ENCODE data around the gene PLTP. TPM values are rescaled to one million over a fixed set of nuclear protein-coding genes. Genes with fewer than 3 reads are reported as not detected.

Gene PLTP
- total RNA-seq, 4 donors from 2014 or later: 109 to 342 (median 176) TPM

DNA sequence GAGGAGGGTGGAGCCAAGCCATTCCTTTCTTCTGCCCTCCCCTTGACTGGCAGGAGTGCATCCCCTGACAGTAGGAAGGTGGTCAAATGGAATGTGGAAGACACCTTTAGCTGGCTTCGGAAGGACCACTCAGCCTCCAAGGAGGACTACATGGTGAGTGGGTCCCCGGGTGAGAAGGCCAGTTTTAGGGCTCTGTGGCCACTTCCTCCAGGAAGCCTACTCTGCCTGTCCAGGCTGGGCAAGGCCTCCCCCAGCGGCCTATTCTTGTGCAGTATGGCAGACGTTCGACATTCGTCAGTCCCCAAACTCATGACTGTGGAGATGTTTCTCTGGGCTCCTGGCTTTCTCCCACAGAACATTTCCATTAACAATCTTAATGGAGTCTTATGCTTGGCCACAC lies 31.7 kb upstream of the PLTP start:
- Histone ChIP-seq H3K27ac (replicated peaks in 1 of 4) (no peak overlapping the region), H3K9me3 (no peaks in the 10 kb centered on the region), H3K4me3 (no peak overlapping the region), H3K36me3 (peaks cover 88 to 100% (median 100%) of the 10 kb centered on the region in 4 donors), H3K27me3 (no peaks in the 10 kb centered on the region), H3K4me1 (peaks cover 0 to 14% (median 9%) of the 10 kb centered on the region in 4 donors)
- TF ChIP-seq EP300 (IDR thresholded peaks at IDR 0.05) (no peak), POLR2AphosphoS5 (IDR thresholded peaks at IDR 0.05) (no peak), POLR2A (IDR thresholded peaks at IDR 0.05; ENCODE audit: low read depth) (no peak)
- TF ChIP-seq, protein P1, sequence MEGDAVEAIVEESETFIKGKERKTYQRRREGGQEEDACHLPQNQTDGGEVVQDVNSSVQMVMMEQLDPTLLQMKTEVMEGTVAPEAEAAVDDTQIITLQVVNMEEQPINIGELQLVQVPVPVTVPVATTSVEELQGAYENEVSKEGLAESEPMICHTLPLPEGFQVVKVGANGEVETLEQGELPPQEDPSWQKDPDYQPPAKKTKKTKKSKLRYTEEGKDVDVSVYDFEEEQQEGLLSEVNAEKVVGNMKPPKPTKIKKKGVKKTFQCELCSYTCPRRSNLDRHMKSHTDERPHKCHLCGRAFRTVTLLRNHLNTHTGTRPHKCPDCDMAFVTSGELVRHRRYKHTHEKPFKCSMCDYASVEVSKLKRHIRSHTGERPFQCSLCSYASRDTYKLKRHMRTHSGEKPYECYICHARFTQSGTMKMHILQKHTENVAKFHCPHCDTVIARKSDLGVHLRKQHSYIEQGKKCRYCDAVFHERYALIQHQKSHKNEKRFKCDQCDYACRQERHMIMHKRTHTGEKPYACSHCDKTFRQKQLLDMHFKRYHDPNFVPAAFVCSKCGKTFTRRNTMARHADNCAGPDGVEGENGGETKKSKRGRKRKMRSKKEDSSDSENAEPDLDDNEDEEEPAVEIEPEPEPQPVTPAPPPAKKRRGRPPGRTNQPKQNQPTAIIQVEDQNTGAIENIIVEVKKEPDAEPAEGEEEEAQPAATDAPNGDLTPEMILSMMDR (IDR thresholded peaks at IDR 0.05): no peak
- intact Hi-C loops (cut with DNase I): no loop called here
- WGBS: 76% methylated on average over 6 of the region's 6 CpGs
- DNase-seq (ENCODE audit: extremely low spot score): no peak

DNA sequence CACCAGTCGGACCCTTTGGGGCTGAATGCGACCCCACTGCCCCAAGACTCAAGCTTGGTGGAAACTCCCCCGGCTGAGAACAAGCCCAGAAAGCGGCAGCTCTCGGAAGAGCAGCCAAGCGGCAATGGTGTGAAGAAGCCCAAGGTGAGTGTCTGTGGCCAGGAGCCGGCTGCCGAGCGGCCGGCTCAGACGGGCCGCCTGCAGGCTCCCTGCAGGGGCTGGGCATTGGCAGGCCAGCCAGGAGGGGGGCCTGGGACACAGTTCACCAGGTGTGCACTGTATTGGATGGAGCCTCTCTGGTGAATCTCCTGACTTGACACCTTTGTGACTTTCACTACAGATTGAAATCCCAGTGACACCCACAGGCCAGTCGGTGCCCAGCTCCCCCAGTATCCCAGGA lies 28.5 kb upstream of the PLTP start:
- intact Hi-C loops (cut with DNase I): no loop called here
- H3K9me3 ChIP-seq: no peaks in the 10 kb centered on the region
- H3K27me3 ChIP-seq: no peaks in the 10 kb centered on the region
- H3K27ac ChIP-seq (replicated peaks in 1 of 4): no peak overlapping the region
- H3K4me3 ChIP-seq: no peak overlapping the region
- no peak for DNase-seq (ENCODE audit: extremely low spot score)
- peaks cover 12 to 31% (median 17%) of the 10 kb centered on the region in 4 donors for H3K4me1 ChIP-seq
- 97% methylated on average over 12 of the region's 13 CpGs for WGBS
- TF ChIP-seq, protein P1 (IDR thresholded peaks at IDR 0.05): no peak
- TF ChIP-seq EP300 (IDR thresholded peaks at IDR 0.05) (no peak), POLR2A (IDR thresholded peaks at IDR 0.05; ENCODE audit: low read depth) (no peak), POLR2AphosphoS5 (IDR thresholded peaks at IDR 0.05) (no peak)
- peaks cover 81 to 87% (median 85%) of the 10 kb centered on the region in 4 donors for H3K36me3 ChIP-seq

DNA sequence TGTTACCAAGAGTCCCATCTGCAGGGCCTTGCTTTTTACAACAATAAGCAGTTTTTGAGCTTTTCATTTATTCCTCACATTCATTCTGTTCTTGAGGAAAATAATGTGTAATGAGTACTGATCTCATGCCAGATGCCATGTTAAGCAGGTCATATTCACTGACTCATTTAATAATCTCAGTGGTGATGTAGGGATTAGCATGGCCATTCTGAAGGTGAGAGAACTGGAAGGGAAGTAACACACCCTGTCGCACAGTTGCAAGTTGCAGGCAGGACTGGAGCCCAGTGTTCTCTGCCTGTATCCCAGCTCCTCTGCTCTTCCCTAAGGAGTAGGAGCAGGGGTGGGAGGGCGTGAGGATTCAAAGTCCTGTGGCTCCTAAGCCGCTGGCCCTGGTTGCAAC lies 28.1 kb upstream of the PLTP start:
- intact Hi-C loops (cut with DNase I): no loop called here
- Histone ChIP-seq H3K4me1 (peaks cover 12 to 28% (median 17%) of the 10 kb centered on the region in 4 donors), H3K9me3 (no peaks in the 10 kb centered on the region), H3K27me3 (no peaks in the 10 kb centered on the region), H3K36me3 (peaks cover 77 to 82% (median 81%) of the 10 kb centered on the region in 4 donors), H3K4me3 (no peak overlapping the region), H3K27ac (replicated peaks in 1 of 4) (no peak overlapping the region)
- DNase-seq (ENCODE audit: extremely low spot score): no peak
- TF ChIP-seq, protein P1 (IDR thresholded peaks at IDR 0.05): no peak
- TF ChIP-seq POLR2AphosphoS5 (IDR thresholded peaks at IDR 0.05) (no peak), POLR2A (IDR thresholded peaks at IDR 0.05; ENCODE audit: low read depth) (no peak), EP300 (IDR thresholded peaks at IDR 0.05) (no peak)
- WGBS: 78% methylated on average over 3 of the region's 3 CpGs

DNA sequence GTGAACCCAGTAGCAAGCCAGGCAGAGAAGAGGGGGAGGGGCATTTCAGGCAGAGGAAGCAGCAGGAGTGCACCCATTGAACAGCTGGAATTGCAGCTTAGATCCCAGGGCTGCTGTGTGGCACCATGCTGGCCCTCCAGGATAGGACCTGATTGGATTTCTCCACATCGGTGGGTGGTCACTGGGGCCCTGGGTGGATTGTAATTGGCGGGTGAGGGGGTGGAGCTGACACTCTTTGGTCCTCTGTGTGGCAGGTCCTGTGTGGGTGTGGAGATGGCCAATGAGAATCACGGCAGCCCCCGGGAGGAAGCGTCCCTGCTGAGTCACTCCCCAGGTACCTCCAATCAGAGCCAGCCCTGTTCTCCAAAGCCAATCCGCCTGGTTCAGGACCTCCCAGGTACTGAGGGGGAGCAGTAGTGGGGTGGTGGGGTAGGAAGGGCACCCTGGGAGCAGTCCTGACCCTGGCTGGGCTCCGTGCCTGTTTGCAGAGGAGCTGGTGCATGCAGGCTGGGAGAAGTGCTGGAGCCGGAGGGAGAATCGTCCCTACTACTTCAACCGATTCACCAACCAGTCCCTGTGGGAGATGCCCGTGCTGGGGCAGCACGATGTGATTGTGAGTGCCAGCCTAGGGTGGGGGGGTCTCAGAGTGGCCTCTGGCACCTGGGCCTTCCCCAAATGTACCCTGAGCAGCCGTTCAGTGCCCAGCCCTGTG lies 26.9 kb upstream of the PLTP start:
- intact Hi-C loops (cut with DNase I): loop anchor here (10.0 kb wide), 1 partner anchor 144 kb away; the partner anchor contains the start of genes DNTTIP1 and WFDC3
- peaks cover 65 to 71% (median 69%) of the 10 kb centered on the region in 4 donors for H3K36me3 ChIP-seq

More for the DNA sequence above, 26.9 kb upstream of the PLTP start:
- 92% methylated on average over 13 of the region's 13 CpGs for WGBS
- Histone ChIP-seq H3K4me1 (peaks cover 12 to 29% (median 18%) of the 10 kb centered on the region in 4 donors), H3K27ac (replicated peaks in 1 of 4) (peak overlapping the region in 1 of 4 donors; percentile 14), H3K9me3 (no peaks in the 10 kb centered on the region), H3K27me3 (no peaks in the 10 kb centered on the region), H3K4me3 (no peak overlapping the region)
- TF ChIP-seq EP300 (IDR thresholded peaks at IDR 0.05) (no peak), POLR2A (IDR thresholded peaks at IDR 0.05; ENCODE audit: low read depth) (no peak), POLR2AphosphoS5 (IDR thresholded peaks at IDR 0.05) (no peak)
- TF ChIP-seq, protein P1 (IDR thresholded peaks at IDR 0.05): no peak
- DNase-seq (ENCODE audit: extremely low spot score): no peak
